ENCODE measurements around the gene TMEM238. TPM values are rescaled to one million over a fixed set of nuclear protein-coding genes. Genes with fewer than 3 reads are reported as not detected.
"Not testable (repeated sequence)": the region's sequence is repeated elsewhere in the genome, so short reads cannot be mapped to it uniquely, and the experiment has no call there.

The TMEM238 gene, protein sequence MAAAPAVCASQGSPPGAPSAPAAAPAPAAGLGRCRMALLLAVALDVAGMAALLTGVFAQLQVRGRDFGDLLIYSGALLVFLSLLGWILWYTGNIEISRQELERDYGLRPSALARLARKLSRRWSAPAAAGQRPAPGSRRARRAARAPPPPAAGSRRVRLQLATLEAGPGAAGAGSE
- total RNA-seq (1 to 10 TPM in 1 of 2 donors, under 1 TPM in 1; 0.94 to 2.4 TPM), polyA plus RNA-seq (not detected)
- long read RNA-seq, donor 1, result 0 reads
- long read RNA-seq, donor 2, partial matches to known transcripts, result 0 of 1 reads
- long read RNA-seq, donor 2, other reads (novel, unspliced or antisense), result 0 of 1 reads

DNA sequence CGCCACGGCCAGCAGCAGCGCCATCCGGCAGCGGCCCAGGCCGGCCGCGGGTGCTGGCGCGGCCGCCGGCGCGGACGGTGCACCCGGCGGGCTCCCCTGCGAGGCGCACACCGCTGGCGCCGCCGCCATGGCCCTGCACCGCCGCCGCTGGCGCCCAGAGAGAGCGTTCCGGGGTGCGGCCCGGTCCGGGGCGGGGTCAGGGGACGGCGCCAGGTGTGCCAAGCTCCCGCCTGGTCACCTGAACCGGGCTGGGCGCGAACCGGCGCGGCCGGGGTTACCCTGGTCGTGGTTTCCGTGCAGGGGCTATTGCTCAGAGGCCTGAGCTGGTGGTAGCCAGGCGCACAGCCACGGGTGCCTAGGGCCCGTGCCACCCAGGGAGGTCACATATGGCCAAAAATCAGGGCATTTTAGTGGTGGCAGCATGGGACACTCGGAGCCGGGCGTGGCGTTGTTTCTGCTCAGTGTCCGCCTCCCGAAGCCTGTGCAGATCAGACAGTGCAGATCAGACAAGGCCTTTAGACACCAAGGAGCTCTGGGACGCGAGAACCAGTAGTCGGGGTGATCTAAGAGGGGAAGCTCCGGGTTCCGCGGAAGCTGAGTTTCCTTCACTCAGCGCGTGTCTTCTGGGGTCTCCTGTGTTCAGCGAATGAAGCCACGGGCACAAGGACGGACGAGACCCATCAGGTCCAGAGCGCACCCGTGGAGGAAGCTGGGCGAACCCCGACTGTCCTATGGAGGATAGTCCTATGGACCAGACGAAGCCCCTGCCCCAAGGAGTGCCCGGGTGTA lies at the start of gene TMEM238:
Gene TMEM238 (minus strand): TSS at position 162 of the 789 bp plus-strand sequence. CDS start 33 bp downstream, at position 129.
- ATAC-seq (ENCODE audit: low FRiP score), result no peak
- intact Hi-C loops (cut with DNase I), result loop anchor here (2.0 to 5.0 kb wide), 3 partner anchors 42 to 104 kb away; partner anchors contain the start of gene HSPBP1 (in 1 of the 2)
- H3K27ac ChIP-seq (ENCODE audit: low read depth in 1 of 2, low read length in 2 of 2), result peak within 1 kb of the TSS in 1 of 2 donors; percentile 86
- peaks cover 0 to 2% of the 10 kb centered on the region in 2 donors for H3K27me3 ChIP-seq (ENCODE audit: control insufficient read depth in 1 of 2, insufficient read depth in 2 of 2, low read length in 1 of 2)
- no peaks in the 10 kb centered on the region for H3K4me1 ChIP-seq (ENCODE audit: control insufficient read depth in 1 of 2, insufficient read depth in 2 of 2, low read length in 2 of 2)
- H3K36me3 ChIP-seq (ENCODE audit: control insufficient read depth in 1 of 2, insufficient read depth in 2 of 2, low read length in 1 of 2), result no peaks in the 10 kb centered on the region
- 21 to 40% methylated on average over 38 to 72 of the region's 72 CpGs for WGBS, 2 donors
- peak within 1 kb of the TSS; percentile 38 to 43 for H3K4me3 ChIP-seq (ENCODE audit: low read length in 2 of 2)
- H3K9me3 ChIP-seq (ENCODE audit: control insufficient read depth, low read length), result no peaks in the 10 kb centered on the region
- no peak for DNase-seq

DNA sequence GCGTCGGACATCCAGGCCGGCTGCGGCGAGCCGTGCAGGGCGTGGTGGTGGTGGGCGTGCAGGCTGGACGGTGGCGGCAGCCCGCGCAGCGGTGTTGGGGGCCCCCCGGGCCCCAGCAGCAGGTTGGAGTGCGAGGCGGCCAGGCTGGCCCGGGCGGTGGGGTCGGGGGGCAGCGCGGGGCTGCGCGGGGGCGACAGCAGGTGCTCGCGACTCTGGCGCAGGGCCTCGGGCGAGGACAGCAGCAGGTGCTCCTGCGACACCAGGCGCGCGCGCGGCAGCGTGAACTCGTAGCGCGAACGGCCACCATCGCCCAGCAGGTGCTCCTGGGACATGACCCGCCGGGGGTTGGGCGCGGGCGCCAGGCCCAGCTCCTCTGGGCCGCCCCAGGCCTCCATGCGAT lies 49.2 kb upstream of the TMEM238 start:
- Histone ChIP-seq H3K9me3 (ENCODE audit: control insufficient read depth, low read length) (no peaks in the 10 kb centered on the region), H3K36me3 (ENCODE audit: control insufficient read depth in 1 of 2, insufficient read depth in 2 of 2, low read length in 1 of 2) (no peaks in the 10 kb centered on the region), H3K4me1 (ENCODE audit: control insufficient read depth in 1 of 2, insufficient read depth in 2 of 2, low read length in 2 of 2) (no peaks in the 10 kb centered on the region), H3K4me3 (ENCODE audit: low read length in 2 of 2) (no peak overlapping the region), H3K27ac (ENCODE audit: low read depth in 1 of 2, low read length in 2 of 2) (no peak overlapping the region), H3K27me3 (ENCODE audit: control insufficient read depth in 1 of 2, insufficient read depth in 2 of 2, low read length in 1 of 2) (no peaks in the 10 kb centered on the region)
- DNase-seq, result no peak
- intact Hi-C loops (cut with DNase I), result no loop called here
- no peak for ATAC-seq (ENCODE audit: low FRiP score)
- whole genome bisulfite sequencing, 2 donors, result 6 to 7% methylated on average over 26 to 48 of the region's 48 CpGs

DNA sequence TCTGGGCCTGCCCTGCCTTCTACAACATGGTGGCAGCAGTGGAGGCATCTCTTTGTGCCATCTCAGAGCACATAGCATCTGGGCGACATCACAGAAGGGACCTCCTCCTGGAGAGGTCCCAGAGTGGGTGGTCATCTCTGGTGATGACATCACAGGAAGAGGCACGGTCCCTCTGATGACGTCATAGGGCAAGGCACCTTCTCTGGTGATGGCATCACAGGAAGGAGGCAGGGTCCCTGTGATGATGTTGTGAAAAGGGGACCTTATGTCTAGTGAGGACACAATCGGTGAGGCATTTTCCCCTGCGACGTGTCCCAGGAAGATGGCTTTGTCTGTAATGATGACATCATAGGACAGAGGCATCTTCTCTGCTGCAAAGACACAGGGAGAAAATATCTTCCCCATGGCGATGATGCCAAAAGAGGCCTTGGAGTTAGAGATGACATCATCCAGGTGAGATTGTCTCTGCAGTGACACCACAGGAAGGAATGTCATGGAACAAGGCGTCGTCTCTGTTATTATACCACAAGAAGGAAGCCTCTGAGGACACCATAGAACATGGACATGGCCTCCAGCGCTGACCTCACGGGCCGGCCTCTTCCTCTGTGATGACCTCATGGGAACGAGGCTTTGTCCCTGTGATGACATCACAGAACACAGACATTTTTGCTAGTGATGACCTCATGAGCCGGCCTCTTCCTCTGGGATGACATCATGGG lies 48.3 kb upstream of the TMEM238 start:
- 87 to 88% methylated on average over 14 of the region's 14 CpGs for WGBS, 2 donors
- H3K27ac ChIP-seq (ENCODE audit: low read depth in 1 of 2, low read length in 2 of 2), result no peak overlapping the region
- no peaks in the 10 kb centered on the region for H3K27me3 ChIP-seq (ENCODE audit: control insufficient read depth in 1 of 2, insufficient read depth in 2 of 2, low read length in 1 of 2)
- H3K4me3 ChIP-seq (ENCODE audit: low read length in 2 of 2), result no peak overlapping the region
- no peaks in the 10 kb centered on the region for H3K4me1 ChIP-seq (ENCODE audit: control insufficient read depth in 1 of 2, insufficient read depth in 2 of 2, low read length in 2 of 2)
- H3K9me3 ChIP-seq (ENCODE audit: control insufficient read depth, low read length), result no peaks in the 10 kb centered on the region
- DNase-seq, result no peak
- H3K36me3 ChIP-seq (ENCODE audit: control insufficient read depth in 1 of 2, insufficient read depth in 2 of 2, low read length in 1 of 2), result no peaks in the 10 kb centered on the region
- ATAC-seq (ENCODE audit: low FRiP score), result no peak
- intact Hi-C loops (cut with DNase I), result no loop called here

DNA sequence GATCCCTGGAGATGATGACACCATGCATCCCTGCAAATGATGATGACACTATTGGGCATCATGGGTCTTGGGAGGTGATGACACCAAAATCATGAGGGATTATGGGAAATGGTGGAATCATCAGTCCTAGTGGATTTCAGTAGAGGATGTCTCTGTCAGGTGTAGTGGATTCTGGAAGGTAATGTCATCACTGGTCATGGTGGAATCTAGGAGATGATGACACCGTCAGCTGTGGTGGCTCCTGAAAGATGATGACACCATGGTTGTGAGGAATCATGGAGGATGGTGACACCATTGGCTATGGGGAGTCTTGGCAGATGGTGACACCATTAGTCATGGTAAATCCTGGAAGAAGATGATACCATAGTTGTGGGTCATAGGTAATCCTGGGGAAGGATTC lies 47.1 kb upstream of the TMEM238 start:
- no peaks in the 10 kb centered on the region for H3K27me3 ChIP-seq (ENCODE audit: control insufficient read depth in 1 of 2, insufficient read depth in 2 of 2, low read length in 1 of 2)
- H3K27ac ChIP-seq (ENCODE audit: low read depth in 1 of 2, low read length in 2 of 2), result no peak overlapping the region
- ATAC-seq (ENCODE audit: low FRiP score) (no peak), DNase-seq (no peak)
- WGBS, 2 donors, result 89 to 93% methylated on average over 1 of the region's 1 CpG
- intact Hi-C loops (cut with DNase I), result no loop called here
- no peak overlapping the region for H3K4me3 ChIP-seq (ENCODE audit: low read length in 2 of 2)
- H3K4me1 ChIP-seq (ENCODE audit: control insufficient read depth in 1 of 2, insufficient read depth in 2 of 2, low read length in 2 of 2), result no peaks in the 10 kb centered on the region
- H3K36me3 ChIP-seq (ENCODE audit: control insufficient read depth in 1 of 2, insufficient read depth in 2 of 2, low read length in 1 of 2), result no peaks in the 10 kb centered on the region
- H3K9me3 ChIP-seq (ENCODE audit: control insufficient read depth, low read length), result no peaks in the 10 kb centered on the region

DNA sequence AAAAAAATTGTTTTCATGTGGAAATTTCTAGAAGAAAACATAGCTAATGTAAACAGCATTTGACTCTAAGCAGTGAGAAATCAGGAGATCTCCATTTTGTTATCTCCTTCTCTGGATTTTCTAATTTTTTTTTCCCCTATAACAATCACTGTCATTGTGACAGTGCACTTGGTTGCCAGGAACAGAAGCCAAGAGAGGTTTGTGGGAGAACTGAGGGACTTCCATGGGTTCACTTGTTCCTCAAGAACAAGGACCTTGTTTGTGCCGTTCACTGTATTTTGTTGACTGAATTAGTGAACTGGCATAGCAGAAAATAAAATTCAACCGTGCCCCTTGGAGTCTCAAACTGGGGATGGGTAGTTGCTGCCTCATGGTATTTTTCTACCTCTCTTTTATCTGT lies 42.0 kb upstream of the TMEM238 start:
- DNase-seq (no peak), ATAC-seq (ENCODE audit: low FRiP score) (no peak)
- Histone ChIP-seq H3K36me3 (ENCODE audit: control insufficient read depth in 1 of 2, insufficient read depth in 2 of 2, low read length in 1 of 2) (no peaks in the 10 kb centered on the region), H3K27me3 (ENCODE audit: control insufficient read depth in 1 of 2, insufficient read depth in 2 of 2, low read length in 1 of 2) (no peaks in the 10 kb centered on the region), H3K4me1 (ENCODE audit: control insufficient read depth in 1 of 2, insufficient read depth in 2 of 2, low read length in 2 of 2) (no peaks in the 10 kb centered on the region), H3K27ac (ENCODE audit: low read depth in 1 of 2, low read length in 2 of 2) (no peak overlapping the region), H3K9me3 (ENCODE audit: control insufficient read depth, low read length) (no peaks in the 10 kb centered on the region), H3K4me3 (ENCODE audit: low read length in 2 of 2) (no peak overlapping the region)
- 71 to 82% methylated on average over 2 of the region's 2 CpGs for WGBS, 2 donors
- intact Hi-C loops (cut with DNase I), result no loop called here

DNA sequence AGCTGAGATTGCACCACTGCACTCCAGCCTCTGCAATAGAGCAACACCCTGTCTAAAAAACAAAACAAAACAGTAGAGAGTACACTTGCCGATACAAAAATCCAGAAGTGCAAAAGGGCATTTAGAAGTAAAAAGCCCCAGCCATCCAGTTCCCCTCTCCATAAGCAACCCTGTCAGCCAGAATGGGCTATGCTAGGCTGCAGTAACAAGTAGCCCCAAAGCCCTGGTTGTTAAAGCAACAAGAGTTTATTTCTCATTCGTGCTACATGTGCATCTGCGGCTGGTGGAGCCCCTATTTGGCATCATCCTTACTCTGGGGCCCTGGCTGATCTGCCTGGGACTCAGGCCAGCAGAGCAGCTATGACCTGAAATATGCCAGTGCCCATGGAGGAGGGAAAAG lies 40.4 kb upstream of the TMEM238 start:
- Histone ChIP-seq H3K36me3 (ENCODE audit: control insufficient read depth in 1 of 2, insufficient read depth in 2 of 2, low read length in 1 of 2) (no peaks in the 10 kb centered on the region), H3K27ac (ENCODE audit: low read depth in 1 of 2, low read length in 2 of 2) (no peak overlapping the region), H3K4me1 (ENCODE audit: control insufficient read depth in 1 of 2, insufficient read depth in 2 of 2, low read length in 2 of 2) (no peaks in the 10 kb centered on the region), H3K4me3 (ENCODE audit: low read length in 2 of 2) (no peak overlapping the region), H3K27me3 (ENCODE audit: control insufficient read depth in 1 of 2, insufficient read depth in 2 of 2, low read length in 1 of 2) (no peaks in the 10 kb centered on the region), H3K9me3 (ENCODE audit: control insufficient read depth, low read length) (no peaks in the 10 kb centered on the region)
- 68 to 76% methylated on average over 3 of the region's 3 CpGs for WGBS, 2 donors
- intact Hi-C loops (cut with DNase I), result no loop called here
- ATAC-seq (ENCODE audit: low FRiP score), result no peak
- no peak for DNase-seq

DNA sequence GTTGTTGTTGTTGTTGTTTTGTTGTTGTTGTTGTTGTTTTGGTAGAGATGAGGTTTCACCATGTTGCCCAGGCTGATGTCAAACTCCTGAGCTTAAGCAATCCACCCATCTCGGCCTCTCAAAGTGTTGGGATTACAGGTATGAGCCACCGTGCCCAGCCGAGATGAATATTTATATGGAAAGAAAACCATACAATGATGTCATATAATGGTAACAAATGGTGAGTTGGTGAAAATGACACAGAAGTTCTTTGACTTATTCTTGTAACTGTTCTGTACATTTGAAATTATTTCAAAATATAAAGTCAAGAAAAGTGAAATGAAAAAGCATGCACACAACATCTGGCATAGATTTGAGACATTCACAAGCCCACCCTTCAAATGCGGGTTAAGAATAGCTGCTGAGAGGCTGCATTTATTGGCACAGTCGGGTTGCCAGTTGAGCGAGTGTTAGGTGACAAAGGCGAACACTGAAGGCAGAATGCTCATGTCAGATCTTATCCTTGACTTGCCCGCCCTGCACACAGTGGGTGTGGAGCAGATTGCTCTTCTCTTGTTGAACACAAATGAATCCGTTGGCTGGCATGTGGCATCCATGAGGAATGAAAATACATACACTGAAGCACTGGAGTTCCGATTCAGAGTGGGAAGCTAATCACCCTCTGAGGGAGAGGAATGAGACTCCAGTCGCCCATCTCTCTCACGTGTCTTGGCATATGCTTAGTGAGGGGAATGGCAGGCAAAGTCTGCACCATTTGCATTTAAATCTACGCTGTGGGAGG lies 39.3 kb upstream of the TMEM238 start:
- ATAC-seq (ENCODE audit: low FRiP score), result no peak
- Histone ChIP-seq H3K4me1 (ENCODE audit: control insufficient read depth in 1 of 2, insufficient read depth in 2 of 2, low read length in 2 of 2) (no peaks in the 10 kb centered on the region), H3K27ac (ENCODE audit: low read depth in 1 of 2, low read length in 2 of 2) (no peak overlapping the region), H3K27me3 (ENCODE audit: control insufficient read depth in 1 of 2, insufficient read depth in 2 of 2, low read length in 1 of 2) (no peaks in the 10 kb centered on the region), H3K36me3 (ENCODE audit: control insufficient read depth in 1 of 2, insufficient read depth in 2 of 2, low read length in 1 of 2) (no peaks in the 10 kb centered on the region), H3K4me3 (ENCODE audit: low read length in 2 of 2) (no peak overlapping the region), H3K9me3 (ENCODE audit: control insufficient read depth, low read length) (no peaks in the 10 kb centered on the region)
- intact Hi-C loops (cut with DNase I), result no loop called here
- 57 to 65% methylated on average over 13 of the region's 13 CpGs for WGBS, 2 donors
- DNase-seq, result no peak

DNA sequence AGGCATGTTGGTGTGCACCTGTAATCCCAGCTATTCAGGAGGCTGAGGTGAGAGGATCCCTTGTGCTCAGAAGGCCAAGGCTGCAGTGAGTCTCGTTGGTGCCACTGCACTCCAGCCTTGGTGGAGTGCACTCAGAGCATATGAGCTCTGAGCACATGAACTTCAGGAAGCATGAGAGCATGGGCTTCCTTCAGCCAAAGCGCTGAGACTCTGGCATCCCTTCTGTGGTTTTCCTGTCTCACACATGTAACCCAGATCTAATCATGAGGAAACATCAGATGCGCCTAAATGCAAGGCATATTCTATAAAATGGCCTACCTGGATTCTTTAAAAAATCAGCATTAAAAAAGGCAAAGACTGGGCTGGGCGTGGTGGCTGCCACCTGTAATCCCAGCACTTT lies 37.2 kb upstream of the TMEM238 start:
- intact Hi-C loops (cut with DNase I); H3K27me3 ChIP-seq (ENCODE audit: control insufficient read depth in 1 of 2, insufficient read depth in 2 of 2, low read length in 1 of 2); H3K27ac ChIP-seq (ENCODE audit: low read depth in 1 of 2, low read length in 2 of 2); H3K4me3 ChIP-seq (ENCODE audit: low read length in 2 of 2); ATAC-seq (ENCODE audit: low FRiP score); H3K36me3 ChIP-seq (ENCODE audit: control insufficient read depth in 1 of 2, insufficient read depth in 2 of 2, low read length in 1 of 2); H3K4me1 ChIP-seq (ENCODE audit: control insufficient read depth in 1 of 2, insufficient read depth in 2 of 2, low read length in 2 of 2); DNase-seq; H3K9me3 ChIP-seq (ENCODE audit: control insufficient read depth, low read length): not testable (repeated sequence)
- 76 to 85% methylated on average over 4 of the region's 4 CpGs for WGBS, 2 donors

Data from aorta (tissue), 5 donors.